DMS153 (cell line): Measurements from ENCODE around the gene ZFP3.
"Not testable (repeated sequence)": the region's sequence is repeated elsewhere in the genome, so short reads cannot be mapped to it uniquely, and the experiment has no call there.

Experiments used
- DNase-seq: peaks from one replicate; lab custom pipeline; 2025; lab: John Stamatoyannopoulos, UW

Gene ZFP3

DNA sequence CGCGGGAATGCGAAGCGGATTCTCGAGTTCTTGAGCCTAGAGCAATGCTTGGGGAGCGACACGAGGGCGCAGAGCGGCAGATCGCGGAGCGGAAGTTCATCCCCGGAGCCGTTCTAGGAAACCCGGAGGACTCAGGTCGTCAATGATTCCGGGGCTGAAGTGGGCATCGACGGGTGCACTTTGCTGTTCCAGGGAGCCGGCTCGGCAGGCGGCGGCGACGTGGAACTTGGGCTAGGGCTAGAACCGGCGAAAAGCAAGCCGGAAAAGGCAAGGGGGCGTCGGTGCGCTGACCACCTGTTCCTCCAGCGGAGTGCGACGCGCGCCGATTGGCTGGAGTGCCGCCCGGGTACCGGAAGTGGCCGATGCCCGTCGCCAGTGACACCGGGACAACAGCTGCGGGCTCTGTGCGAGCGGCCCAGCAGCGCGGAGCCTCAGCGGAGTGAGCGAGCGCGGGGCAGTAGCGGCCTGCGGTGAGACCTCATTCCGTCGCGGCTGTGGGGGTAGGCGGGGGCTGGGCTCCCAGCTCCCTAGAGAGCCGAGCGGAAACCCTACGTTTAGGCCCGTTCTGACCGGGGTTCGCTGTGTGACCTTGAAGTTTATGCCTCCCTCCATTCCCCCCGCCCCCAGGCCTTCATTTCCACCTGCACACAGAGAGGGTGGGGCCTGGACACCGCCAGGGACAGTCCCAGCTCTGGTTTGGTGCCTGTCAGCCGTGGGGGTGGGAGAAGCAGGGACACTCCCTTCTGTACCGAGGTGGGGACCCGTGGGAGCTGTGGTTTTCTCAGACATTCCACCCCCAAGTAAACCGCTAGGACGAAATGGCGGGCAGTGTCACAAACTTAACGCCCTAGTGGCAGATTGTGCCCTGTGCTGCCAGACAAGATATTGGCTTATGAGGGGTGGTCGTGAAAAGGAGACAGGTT lies at the start of gene ZFP3:
Gene ZFP3, plus strand, starts transcription at position 362 of the 923 bp plus-strand sequence. CDS start 13,038 bp downstream, outside the sequence.
- peak; percentile 10 for DNase-seq

DNA sequence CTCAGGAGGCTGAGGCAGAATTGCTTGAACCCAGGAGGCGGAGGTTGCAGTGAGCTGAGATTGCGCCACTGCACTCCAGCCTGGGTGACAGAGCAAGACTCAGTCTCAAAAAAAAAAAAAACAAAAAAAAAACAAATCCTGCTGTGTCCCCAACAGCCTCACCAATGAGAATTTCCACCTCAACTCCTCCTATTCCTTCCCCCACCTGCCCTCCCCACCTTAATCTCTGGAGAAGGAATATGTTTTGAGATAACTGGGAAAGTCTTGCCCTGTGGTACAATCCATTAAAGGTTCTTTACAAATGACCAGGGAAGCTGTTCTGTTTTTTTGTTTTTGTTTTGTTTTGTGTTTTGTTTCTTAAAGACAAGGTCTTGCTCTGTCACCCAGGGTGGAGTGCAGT lies 48.1 kb upstream of the ZFP3 start:
- DNase-seq = not testable (repeated sequence)

DNA sequence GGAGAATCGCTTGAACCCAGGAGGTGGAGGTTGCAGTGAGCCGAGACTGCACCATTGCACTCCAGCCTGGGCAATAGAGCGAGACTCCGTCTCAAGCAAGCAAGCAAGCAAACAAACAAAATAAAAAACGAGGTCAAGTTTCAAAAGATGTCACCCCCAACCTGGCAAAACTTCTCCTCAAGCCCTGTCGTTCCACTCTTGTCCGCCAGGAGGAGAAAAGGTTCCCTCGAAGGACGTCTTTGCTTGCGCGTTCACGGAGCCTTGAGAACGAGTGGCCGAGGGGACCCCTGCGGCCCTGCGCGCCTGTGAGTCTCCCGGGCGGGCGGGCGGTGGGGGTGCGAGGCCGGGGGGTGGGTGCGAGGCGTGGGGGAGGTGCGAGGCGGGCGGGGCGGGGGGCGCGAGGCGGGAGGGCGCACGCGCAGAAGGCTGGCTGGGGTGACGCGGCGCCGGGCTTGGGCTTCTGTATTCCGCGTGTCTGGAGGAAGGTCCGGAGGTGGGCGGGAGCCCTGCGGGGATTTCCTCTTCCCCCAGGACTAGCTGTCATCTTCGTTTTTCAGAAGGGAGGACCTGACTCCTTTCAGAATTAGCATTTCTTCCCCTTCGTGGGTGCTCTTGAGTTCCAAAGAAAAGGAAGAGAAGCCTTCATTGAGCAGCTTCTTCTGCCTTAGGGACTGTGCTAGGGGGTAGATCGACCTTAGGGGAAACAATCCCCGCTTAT lies 46.7 kb upstream of the ZFP3 start:
- DNase-seq = no peak

DNA sequence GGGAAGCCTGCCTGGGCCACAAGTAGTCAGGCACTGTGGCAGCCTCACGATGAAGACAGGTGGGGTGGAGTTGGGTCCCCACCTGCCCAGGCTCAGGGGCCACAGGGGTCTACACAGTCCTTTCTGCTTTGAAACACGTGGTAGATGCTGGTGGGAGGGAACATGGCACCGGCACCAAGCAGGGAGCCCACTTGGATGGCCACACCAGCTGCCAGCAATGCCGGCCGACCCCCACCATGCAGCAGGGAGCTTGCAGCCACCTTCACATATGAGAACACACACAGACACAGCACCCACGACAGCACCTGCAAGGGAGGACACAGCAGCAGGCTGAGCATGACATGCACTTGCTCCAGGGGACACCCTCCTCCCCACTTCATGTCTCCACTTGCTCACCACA lies 45.4 kb upstream of the ZFP3 start:
- DNase-seq = no peak

DNA sequence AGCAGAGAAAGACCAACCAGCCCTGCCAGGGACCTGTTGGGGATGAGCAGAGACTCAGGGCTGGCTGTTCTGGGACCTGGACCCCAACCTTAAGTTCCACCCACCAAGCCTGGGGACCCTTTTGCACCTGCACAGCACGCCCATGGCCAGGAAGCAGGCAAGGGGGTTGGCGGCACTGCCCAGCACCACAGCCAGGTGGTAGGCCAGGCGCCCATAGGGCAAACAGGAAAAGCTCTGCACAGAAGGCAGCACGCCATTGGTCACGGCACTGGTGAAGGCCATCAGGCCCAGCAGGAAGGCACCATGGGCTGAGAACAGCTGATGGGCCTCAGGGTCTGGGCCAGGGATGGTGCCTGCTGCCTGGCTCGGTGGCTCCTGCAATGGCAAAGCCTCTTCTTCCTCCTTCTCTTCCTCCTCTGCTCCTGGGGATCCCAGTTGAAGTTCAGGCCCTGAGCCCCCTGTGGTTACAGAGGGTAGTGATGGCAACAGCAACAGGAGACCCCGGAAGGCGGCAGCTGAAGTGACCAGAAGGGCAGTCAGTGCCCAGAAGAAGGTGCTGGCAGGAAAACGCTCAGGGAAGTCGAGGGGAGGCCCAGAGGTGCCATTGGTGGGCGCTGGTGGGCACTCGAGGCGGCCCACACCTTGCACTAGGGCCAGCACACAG lies 44.8 kb upstream of the ZFP3 start:
- DNase-seq = no peak

DNA sequence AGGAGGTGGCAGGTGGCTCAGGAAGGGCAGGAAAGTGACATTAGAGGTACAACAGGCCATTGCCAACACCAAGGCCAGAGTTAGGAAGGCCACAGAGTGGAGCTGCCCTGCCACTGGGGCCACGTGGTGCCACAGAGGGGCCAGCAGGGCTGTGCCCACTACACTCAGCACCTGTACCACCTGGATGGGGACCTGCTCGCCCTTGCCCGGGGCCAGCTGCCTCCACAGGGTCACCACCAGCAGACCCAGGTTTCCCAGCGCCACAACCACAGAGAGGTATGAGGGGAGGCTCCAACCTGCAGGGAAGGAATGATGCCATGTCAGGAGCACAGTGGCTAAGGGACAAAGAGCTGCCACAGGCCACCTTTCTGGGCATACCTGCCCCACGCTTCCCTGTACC lies 44.2 kb upstream of the ZFP3 start:
- DNase-seq = no peak

DNA sequence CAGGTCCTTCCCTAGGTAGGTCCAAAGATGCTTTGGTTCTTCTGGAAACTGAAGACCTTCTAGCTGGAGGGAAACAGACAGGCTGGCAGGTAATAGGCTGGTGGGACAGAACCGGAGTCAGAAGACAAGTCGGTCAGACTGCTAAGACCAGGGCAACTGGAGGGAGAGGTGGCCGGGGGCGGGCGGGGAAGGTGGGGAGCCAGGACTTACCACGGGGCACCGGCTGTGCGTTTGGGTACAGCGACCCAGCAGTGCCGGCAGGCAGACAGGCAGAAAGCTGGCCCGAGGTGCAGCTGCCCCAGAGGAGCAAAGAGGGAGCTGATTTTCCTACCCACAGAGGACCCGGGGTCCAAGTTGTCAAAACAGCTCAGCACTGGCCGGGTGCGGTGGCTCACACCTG lies 43.6 kb upstream of the ZFP3 start:
- DNase-seq = no peak

DNA sequence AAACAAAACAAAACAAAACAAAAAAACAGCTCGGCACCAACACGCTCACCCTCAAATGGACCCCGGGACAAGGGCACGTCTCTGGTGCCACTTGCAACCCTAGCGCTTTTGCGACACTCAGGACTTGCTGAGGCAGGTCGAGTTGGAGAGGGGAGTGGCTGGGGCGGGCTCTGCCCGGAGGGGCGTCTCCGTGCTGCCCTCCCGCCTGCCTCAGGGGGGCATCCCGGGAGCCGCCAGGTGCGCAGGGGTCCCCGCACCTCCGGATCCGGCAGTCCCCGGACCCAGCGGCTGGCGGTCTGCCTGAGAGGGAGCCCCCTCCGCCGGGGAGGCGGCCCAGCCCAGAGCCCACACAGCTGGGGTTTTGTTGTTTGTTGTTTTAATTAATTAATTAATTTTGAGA lies 43.0 kb upstream of the ZFP3 start, which contains the start of gene SLC52A1:
Gene SLC52A1, minus strand, starts transcription at position 112 of the 400 bp plus-strand sequence. CDS start 820 bp downstream, outside the sequence.
- DNase-seq = no peak

DNA sequence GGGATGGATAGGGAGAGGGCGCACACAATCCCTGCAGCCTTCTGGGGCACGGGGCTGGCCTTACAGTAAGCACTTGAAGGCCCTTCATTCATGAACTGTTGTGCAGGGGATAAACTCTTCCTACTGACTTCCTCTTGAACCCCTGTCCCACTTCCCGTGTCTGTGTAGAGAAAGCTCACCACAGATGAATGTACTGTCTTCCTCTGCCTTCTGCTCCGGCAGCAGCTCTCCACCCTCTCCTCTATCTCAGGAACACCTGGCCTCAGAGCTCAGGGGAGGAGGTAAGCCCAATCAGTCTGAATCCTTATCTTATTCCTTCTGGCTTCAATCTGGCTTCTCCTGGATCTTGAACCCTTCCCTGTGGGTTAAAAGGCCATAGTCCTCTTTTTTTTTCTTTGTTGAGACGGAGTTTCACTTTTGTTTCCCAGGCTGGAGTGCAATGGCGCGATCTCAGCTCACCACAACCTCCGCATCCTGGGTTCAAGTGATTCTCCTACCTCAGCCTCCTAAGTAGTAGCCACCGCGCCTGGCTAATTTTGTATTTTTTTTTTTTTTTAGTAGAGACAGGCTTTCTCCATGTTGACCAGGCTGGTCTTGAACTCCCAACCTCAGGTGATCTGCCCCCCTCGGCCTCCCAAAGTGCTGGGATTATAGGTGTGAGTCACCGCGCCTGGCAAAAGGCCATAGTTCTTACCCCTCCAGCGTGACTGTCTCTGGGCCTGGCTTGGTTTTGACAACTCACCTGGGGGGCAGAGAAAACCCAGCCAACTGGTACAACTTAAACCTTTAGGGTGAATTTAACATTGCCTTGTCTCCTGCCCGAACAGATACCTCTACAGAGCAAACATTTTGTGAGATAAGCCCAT lies 35.9 kb upstream of the ZFP3 start:
- no peak for DNase-seq

DNA sequence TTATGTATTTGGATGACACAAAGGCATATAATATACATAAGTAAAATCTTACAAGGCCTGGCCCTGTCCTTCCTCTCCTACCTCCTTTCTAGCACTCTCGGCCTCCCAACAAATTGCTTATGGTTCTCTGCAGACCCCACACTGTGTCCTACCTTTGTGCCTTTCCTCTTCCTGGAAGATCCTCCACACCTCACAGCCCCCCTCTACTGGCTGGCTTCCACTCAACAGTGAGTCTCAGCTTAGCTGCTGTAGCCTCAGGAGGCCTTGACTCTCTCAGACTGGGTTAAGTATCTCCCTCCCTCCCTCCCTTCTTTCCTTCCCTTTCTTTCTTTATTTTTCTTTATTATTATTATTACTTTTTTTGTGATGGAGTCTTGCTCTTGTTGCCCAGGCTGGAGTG lies 34.7 kb upstream of the ZFP3 start:
- no peak for DNase-seq

DNA sequence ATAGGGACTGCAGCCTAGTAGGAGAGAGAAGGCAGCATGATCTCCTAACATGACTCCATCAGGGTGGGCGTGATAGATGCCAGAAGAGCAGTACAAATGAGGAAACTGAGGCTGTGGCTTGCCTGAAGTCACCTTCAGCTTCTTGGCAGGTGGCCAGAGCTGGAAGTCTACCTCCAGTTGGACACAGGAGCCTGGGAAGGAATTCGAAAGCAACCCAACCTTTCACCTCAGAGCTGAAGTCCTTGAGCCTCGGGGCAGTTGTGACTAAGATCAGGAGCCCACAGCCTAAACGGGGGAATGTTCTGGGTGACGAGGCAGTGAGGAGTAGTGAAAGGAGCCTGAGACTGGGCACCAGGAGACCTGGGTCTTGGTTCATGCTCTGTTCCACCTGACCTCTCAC lies 33.6 kb upstream of the ZFP3 start:
- DNase-seq = no peak

DNA sequence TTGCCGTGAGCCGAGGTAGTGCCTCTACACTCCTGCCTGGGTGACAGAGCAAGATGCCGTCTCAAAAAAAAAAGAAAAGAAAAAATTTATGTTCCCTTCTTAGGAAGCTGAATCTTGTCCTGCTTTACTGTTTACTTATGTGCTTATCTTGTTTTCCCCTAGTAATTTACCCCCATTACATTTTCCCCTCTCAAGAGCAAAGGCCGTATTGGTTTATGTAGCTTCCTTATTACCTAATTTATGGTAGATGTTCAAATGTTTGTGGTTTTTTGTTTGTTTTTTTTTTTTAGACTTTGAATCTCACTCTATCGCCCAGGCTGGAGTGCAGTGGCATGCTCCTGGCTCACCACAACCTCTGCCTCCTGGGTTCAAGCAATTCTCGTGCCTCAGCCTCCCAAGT lies 32.8 kb upstream of the ZFP3 start:
- DNase-seq = no peak

DNA sequence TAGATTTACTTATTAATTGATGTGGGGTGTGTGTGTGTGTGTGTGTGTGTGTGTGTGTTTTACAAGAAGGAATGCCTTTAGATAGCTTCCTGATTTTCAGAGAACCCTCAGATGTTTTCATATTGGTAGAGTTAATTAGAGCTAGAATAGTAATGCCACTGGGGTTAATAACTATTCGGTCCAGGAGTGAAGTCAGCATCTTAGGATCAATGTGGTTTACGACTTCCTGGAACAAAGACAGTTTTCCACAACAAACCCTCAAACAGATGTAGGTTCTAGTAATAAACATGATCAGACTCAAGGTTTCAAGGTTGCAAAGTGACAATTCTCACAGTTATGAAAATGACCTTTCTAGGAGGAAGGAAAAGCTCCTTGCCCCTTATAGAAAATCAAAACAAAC lies 30.8 kb upstream of the ZFP3 start:
- no peak for DNase-seq

DNA sequence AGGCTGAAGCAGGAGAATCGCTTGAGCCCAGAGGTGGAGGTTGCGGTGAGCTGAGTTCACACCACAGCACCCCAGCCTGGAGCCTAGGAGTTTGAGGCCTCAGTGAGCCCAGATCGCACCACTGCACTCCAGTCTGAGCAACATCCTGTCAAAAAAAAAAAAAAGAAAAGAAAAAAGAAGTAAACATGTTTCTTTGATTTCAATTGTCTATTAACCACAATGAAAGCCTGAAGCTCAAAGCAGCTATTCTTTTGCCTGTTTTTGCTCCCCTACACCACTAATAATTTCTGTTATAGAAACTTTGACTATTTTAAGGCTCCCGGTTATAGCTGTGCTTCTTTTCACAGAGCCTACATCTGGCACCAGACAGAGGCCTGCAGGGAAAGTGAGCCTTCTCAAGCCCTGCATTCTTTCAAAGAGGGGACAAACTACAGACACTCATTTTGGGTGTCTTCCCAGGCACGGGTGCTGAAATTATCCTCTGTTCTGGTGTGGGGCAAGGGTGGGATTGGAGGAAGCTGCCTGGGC lies 28.9 kb upstream of the ZFP3 start:
- no peak for DNase-seq

DNA sequence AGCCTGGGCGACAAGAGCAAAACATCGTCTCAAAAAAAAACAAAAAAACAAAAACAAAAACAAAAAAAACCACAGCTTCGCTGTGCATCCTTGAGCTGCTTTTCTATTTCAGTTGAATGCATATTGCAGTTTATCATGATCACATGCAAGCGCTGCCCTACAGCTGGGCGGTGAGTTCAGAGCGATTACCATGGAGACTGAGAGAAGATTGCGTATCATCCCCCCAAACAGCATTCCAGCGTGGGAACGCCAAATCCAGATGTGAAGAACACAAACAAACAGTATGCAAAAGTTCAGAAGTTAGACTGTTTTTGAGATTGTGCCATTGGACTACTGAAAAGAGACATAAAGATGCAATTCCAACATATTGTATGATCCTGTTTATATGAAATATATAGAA lies 28.0 kb upstream of the ZFP3 start:
- DNase-seq = no peak

DNA sequence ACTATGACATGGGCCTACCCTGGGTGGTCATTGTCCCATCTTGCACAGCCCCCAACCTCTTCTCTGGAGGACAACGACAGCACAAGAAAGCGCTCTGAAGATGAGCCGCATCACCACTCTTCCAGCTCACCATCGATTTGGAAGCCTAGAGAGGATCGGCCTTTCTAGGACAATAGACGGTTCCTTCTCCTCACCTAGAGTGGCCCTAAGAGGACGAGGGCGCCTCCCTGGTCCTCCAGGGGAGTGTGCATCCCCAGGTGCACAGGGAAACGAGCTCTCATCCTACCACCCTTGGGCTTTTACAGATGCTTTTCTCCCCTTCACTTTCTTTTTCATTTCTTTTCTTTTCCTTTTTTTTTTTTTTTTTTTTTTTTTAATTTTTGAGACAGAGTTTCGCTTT lies 22.7 kb upstream of the ZFP3 start:
- no peak for DNase-seq

DNA sequence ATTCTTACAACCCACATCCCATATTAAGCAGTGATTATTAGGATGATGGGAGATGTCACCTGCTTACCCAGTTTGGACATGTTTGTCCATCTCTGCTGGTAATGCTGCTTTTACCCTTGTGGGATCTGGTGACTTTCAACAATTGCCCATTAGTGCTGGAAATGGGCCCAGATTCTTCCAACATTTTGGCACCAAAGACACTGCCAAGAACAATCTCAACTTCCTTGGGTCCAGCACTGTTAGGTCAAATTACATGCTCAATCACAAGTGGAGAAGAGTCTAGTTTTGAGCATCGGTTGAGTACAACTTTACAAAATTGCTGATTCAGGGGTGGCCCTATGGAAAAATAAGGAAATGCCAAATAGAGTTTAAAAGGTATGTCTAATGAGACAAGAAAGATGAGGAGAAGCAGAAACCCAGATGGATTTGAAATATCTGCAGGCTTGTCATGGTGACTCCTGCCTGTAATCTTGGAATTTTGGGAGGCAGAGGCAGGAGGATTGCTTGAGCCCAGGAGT lies 13.0 kb upstream of the ZFP3 start:
- DNase-seq = no peak

DNA sequence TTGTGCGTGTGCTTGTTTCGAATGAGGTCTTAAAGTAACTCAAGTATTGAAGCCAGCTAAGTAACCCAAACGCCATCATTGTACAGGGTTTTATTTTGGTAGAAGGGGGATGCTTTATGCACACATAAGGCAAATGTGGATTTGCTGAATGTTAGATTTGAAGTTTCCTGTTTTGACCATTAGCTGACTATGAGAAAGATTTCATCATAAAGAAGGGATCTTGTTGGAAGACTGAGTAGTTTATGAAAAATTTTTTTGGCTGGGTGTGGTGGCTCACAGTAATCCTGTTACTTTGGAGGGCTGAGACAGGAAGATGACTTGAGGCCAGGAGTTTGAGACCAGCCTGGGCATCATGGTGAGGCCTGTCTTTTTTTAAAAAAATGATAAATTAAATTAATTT lies 10.0 kb upstream of the ZFP3 start:
- no peak for DNase-seq

DNA sequence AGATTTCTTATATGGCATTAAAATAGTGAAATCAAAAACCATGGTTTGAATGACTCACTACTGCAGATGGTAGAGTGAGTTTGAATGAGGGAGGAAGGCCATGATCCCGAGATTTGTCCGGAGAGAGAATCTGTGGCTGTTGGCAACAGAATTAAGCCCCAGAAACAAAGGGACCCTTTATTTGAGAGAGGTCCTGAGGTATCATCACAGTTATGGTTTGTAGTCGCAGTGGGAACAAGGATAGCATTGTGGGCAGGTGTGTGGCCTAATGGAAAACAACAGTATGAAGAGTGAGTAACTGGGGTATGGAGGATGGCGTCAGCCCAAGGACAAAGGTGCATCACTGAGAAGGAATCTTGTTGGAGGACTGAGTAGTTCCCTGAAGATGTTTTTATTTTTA lies 8.5 kb upstream of the ZFP3 start:
- DNase-seq = no peak

DNA sequence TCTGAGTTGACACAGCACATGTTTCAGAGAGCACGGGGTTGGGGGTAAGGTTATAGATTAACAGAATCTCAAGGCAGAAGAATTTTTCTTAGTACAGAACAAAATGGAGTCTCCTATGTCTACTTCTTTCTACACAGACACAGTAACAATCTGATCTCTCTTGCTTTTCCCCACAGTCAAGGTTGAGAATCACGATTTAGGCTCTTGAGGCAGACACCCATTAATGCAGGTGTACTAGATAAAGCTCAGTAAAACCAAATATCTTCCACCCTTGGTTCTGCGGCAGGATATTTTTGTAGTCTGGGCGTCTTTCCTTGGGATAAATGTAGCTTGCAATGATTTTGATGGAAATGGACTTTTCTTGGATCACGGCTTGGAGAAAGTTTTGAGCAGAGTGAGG lies 2.8 kb upstream of the ZFP3 start:
- DNase-seq = not testable (repeated sequence)

DNA sequence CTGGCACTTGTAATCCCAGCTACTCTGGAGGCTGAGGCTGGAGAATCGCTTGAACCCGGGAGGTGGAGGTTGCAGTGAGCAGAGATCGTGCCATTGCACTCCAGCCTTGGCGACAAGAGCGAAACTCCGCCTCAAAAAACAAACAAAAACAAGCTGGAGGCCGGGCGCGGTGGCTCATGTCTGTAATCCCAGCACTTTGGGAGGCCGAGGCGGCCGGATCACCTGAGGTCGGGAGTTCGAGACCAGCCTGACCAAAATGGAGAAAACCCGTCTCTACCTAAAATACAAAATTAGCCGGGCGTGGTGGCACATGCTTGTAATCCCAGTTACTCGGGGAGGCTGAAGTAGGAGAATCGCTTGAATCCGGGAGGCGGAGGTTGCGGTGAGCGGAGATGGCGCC lies 992 bp upstream of the ZFP3 start:
- DNase-seq = not testable (repeated sequence)
